HEK293 (cell line): ENCODE results near the gene MTCL3.

Experiments
- CTCF ChIP-seq: fragments of 450-650 bp; formaldehyde crosslinking; IDR thresholded peaks from 2 replicates; pipeline ENCODE4 v1.5.1; 2016; ENCODE audit warnings: missing biosample characterization, missing genetic modification characterization
- ZNF121 ChIP-seq: fragments of 450-650 bp; formaldehyde crosslinking; IDR thresholded peaks from 2 replicates; pipeline ENCODE4 v1.5.1; 2016; ENCODE audit warnings: missing biosample characterization, missing genetic modification characterization
- ZNF19 ChIP-seq: fragments of 450-650 bp; formaldehyde crosslinking; IDR thresholded peaks from 2 replicates; pipeline ENCODE4; 2016; ENCODE audit warnings: missing biosample characterization, missing genetic modification characterization, low read depth
- ZNF23 ChIP-seq: fragments of 450-650 bp; formaldehyde crosslinking; IDR thresholded peaks from 2 replicates; pipeline ENCODE4 v1.5.1; 2016; ENCODE audit warnings: missing biosample characterization, missing genetic modification characterization, borderline replicate concordance
- ZNF426 ChIP-seq: fragments of 450-650 bp; formaldehyde crosslinking; IDR thresholded peaks from 2 replicates; pipeline ENCODE4 v1.5.1; 2017; ENCODE audit warnings: missing biosample characterization, missing genetic modification characterization, mild to moderate bottlenecking, inconsistent platforms, moderate library complexity
- ZSCAN23 ChIP-seq: fragments of 450-650 bp; formaldehyde crosslinking; IDR thresholded peaks from 2 replicates; pipeline ENCODE4 v1.5.1; 2016; ENCODE audit warnings: missing biosample characterization, missing genetic modification characterization

GRCh38 chr6:127434651-127435050, 84.5 kb downstream of the MTCL3 start:
- TF ChIP-seq CTCF (tag by site-specific recombination) = no peak
- no peak for TF ChIP-seq ZSCAN23 (tag by site-specific recombination)
- TF ChIP-seq ZNF23 (tag by site-specific recombination) = no peak
- TF ChIP-seq ZNF121 (tag by site-specific recombination) = no peak
- no peak for TF ChIP-seq ZNF426
- no peak for TF ChIP-seq ZNF19 (tag by site-specific recombination)
